HG03159 (cell line): Measurements from ENCODE around the gene SLC16A10.
"Not testable (repeated sequence)": the region's sequence is repeated elsewhere in the genome, so short reads cannot be mapped to it uniquely, and the experiment has no call there.

Experiments
- ATAC-seq: cut with Tn5 transposase; IDR thresholded peaks from one replicate; pipeline ENCODE4 v1.9.1; 2021; ENCODE audit warnings: mild to moderate bottlenecking, moderate library complexity; ENCODE audit not compliant: unreplicated experiment

SLC16A10 gene

DNA sequence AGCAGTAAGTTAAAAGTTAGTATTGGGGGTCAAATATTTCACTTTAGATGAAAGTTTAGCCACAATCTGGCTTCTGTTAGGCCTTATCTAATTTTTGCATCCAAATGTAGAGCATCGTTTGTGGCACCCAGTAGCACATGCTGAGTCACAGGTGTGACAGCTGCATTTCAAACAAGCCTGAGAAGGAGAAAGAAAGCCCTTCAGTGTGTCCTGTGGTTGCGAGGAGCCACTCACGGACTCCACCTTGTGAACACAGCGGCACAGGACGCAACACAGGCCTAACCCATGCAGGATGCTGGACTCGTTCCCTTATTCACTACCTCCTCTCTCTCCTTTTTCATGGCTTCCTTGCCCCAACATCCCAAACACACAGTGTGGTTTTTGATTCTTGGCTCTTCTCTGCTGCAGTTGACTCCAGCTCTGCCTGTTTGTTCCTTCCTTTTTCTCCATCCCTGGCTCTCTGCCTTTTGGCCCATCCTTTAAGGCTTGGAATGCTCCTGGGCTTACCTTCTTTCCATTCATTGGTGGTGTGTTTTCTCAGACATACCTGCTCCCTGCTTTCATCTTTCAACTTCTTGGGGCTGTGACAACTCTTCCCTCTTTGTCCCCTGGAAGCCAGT lies 124.2 kb downstream of the SLC16A10 start:
- no peak for ATAC-seq

DNA sequence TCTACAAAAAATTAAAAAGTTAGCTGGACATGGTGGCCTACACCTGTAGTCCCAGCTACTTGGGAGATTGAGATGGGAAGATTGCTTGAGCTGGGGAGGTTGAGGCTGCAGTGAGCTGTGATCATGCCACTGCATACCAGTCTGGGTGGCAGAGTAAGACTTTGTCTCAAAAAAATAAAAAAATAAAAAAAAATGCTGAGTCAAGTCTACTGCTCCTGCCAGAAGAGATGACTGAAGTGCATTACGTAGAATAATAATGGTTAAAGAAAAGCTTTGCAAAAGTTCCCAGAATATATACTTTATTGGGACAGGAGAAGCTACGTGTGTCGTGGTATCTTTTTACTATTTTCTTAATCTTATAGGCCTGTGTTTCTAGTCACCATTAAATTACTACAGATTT lies 125.3 kb downstream of the SLC16A10 start:
- ATAC-seq, result no peak

DNA sequence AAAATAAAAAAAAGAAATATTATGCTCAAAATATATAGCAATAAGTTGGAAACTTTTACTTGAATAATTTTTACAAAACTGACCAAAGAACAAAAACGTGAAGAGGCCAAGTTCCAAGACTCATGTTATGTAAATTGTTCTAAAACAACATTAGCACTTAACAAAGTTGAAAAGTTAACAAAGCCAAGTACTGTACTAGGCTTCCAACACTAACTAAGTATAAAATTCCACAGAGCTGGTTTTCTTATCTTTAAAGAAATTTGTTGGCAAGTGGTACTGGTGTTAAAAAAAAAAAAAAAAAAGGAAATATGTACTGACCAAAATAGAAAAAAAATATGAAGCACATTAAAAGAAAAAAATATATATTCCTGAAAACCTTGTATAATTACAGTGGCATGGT lies 127.8 kb downstream of the SLC16A10 start:
- ATAC-seq, result no peak

DNA sequence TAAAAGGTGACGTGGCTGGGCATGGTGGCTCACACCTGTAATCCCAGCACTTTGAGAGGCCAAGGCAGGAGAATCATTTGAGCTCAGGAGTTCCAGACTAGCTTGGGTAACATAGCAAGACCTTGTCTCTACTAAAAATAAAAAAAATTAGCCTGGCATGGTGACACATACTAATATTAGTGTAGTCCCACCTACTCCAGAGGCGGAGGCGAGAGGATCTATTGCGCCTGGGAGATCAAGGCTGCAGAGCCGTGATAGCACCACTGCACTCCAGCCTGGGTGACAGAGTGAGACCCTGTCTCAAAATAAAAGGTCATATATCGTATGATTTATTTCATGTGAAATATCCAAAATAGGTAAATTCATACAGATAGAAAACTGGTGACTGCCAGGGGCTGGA lies 132.5 kb downstream of the SLC16A10 start:
- ATAC-seq, result no peak

DNA sequence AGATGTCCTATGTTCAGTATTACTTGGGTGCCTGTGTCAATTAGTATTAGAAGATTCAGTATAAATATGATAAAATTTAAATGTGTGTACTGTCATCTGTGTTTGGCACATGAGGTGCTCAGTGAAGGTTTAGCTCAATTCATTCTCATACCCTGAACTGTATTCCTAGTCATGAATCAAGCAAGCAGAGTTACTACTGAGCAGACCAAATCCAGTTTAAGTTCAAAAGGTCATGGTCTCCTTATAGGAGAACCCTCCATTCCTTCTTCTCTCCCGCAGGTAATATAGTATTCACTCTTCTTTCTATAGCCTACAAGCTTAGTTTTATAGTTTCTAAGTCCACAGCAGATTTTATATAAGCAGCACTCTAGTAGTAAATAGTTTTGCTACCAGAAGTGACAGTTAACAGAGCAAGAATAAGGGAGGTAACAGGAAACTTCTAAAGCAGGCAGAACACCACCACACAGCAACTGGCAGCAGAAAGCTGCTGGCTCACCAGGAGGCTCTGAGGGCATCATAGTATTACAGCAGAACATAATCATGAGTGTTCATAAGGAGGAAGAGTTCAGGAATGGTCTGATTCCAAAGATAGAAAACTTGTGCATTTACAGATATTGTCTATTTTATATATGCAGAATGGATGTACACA lies 133.2 kb downstream of the SLC16A10 start:
- ATAC-seq, result no peak

DNA sequence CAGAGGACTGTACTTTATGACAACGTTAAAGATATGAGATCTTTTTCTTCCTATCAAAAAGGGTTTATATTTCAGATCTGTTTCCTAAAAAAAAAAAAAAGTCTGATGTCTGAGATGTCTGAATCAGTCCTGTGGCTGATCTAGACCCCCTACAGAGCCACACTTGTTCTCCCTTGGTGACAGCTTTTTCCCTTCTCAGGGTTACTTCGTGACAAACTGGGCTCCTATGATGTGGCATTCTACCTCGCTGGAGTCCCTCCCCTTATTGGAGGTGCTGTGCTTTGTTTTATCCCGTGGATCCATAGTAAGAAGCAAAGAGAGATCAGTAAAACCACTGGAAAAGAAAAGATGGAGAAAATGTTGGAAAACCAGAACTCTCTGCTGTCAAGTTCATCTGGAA lies 134.5 kb downstream of the SLC16A10 start:
- no peak for ATAC-seq

DNA sequence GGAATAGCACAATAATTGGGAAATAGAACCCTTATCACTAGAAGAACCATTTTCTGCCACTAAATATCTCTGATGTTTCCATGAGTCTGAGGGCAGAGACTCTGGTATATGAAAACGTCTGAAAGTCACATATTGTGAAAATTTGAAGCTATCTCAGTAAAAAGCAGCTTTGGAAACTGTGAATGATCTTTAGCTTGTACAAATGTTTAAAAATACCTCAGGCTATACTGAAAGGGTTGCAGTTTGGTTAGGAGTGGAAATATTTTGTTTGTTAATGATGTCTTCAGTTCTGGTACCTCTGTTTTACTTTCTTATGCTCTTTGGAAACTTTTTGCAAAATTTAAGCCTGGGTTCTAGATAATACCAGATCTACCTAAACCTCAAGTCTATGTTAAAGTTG lies 135.0 kb downstream of the SLC16A10 start:
- ATAC-seq, result no peak

DNA sequence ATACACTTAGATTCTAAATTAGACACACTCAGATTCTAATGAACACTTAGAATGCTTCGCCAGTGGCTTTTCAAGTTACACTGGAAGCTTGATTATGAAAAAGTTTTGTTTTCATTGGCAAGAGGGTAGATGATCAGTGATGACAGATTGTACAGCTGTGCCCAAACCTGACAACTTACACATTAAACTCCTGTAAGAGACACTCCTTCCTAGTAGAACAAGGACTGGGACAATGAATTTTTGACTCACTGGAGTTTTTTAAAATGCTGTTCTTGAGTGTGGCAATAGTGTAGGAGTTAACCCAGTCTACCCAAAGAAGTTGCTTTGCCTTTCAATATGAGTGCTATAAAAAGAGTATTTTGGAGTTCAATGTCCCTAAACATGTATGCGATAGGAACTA lies 140.8 kb downstream of the SLC16A10 start:
- ATAC-seq, result no peak

DNA sequence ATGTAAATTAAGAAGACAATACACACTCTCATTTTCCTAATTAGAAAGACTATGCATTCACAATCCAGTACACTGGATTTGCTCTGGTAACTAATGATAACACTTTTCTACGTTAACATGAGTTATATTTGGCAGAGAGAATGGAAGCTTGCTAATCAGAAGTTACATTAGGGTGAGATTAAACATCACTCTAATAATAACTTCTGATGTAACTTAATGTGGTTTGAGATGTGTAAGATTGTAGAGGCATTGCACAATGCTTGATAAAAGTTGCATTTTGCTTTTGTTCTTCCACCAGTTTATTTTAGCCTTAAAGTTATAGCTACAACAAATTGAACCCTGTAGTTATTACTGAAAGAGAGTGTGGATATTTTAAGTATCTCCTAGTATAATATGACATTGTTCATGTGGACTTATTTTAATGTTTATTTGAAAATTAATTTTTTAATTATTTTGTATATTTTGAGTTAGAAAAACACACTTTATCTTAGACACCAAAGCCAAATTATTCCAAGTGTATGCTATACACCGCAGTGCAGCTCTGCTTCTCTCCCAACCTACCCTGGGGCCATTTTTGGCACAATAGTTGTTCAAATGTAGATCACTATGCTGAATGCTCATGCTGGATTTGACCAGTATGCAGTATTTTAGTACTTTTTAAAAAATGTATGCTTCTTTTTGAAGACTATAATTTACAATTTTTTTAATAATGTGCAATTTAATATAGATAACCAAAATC lies 143.2 kb downstream of the SLC16A10 start:
- ATAC-seq, result no peak

DNA sequence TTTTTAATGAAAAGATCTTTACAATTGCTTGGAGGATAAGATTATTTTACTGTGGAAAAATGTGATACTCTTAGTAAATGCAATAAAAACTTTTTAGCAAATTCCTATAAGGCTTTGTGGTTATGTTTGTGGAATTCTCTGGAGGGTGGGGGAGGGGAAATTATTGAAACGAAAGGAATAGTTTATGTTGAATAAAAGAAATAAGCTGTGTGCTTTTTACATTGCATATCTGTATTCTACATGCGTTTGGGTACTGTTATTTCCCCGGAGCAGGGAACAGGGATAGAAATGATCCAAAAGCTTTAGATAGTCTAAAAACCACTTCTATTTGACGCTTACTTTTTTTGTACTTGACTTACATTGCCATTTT lies 143.8 kb downstream of the SLC16A10 start:
- ATAC-seq, result no peak

DNA sequence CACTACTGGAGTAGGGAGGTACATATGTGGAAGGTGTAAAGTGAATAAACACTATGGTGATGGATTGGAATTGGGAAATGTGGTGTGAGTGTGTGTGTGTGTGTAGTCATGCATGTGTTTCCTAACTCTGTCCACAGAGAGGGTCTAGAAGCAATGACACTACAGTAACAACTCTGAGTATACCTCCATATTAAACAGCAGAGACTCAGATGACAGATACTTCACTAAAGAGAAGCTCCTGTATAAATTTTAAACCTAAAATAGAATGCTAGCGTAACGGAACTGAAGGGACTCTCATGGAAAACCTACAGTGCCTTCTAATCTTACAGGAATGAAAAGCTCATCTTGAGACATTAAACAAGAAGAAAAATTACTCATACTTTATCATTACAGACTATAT lies 150.5 kb downstream of the SLC16A10 start:
- no peak for ATAC-seq

DNA sequence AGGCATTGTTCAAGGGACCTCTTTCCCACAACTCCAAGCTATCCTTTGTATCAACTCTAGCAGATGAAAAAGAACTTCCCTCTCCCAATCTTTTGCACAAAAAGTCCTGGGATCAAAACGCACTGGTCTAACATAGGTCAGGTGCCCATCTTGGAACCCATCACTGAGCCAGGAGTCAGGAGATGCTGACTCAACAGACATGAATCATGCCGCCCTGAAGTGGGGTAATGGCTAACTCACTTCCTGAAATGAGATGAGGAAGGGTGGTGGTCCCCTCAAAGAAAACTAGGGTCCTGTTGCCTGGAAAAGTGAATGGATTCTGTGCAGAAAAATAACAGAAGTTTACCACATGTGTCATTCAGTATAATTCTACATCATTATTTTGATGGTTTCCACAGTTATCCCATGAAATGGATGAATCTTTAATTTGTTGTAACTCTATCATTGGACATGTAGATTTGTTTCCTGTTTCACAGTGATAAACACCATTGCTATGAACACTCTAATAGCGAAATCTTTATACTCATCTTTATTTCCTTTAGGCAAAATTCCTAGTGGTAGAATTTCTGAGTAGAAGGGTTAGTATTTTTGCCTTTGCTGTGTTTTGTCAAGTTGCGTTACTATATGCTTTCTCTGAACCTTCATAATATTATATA lies 151.3 kb downstream of the SLC16A10 start:
- no peak for ATAC-seq

DNA sequence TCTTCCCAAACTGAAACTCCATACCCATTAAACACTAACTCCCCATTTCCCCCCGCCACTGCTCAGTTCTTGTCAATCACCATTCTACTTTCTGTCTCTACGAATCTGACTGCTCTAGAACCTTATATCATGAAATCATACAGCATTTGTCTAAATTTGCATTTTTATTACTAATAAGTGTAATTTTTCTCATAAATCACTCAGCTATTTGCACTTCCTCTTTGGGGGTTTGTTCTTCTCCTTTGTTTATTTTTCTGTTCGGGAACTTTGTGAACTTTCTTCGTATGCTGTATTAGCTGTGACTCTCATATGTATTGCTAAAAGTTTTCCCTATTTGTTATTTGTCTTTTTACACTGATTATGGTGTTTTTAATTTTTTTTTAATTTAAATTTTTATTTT lies 152.2 kb downstream of the SLC16A10 start:
- no peak for ATAC-seq

DNA sequence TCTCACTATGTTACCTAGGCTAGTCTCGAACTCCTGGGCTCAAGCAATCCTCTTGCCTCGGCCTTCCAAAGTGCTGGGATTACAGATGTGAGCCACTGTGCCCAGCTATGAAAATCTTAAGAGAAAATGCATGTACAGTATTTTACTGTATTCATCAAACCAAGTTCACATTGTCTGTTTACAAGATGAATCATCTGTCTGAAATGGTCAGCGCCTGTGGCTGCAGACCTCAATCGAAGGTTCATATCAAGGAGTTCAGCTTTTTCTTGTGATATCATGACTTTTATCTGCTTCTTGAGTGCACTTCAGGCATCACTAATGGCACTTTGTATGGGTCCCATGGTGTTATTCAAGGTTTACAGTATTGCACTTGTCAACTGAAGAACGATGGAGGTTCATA lies 155.1 kb downstream of the SLC16A10 start:
- no peak for ATAC-seq

DNA sequence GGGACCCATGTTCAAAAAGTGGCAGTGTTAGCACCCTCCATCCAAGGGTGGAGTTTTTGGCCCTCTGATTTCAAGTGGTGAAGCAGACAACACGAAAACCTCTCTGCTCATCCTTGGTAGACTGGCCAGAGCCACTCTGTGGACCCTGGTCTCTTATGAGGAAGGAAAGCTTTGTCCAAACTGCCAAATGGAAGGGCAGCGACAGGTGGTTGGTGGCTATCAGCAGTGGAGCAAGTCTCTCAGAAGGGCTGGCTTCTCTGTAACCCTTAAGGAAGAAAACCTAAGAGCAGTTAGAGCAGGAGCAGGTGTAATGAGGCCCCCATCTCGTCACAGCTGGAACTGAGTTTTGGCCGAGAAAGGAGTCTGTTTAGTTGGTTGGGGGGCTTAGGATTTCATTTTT lies 155.8 kb downstream of the SLC16A10 start:
- ATAC-seq, result no peak

DNA sequence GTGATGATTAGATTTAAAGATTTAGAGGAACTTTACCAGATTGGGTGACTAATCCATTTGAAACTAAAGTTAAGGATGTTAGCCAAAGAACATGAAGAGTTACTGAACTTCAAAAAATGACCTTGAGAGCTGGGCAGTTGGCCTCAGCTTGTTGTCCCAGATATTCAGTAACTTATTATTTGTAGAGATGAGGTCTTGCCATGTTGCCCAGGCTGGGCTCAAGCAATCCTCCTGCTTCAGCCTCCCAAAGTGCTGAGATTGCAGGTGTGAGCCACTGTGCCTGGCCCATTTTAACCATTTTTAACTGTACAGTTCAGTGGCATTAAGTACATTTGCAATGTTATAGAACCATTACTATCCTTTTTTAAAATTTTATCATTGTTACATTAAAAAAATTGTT lies 161.5 kb downstream of the SLC16A10 start:
- no peak for ATAC-seq

DNA sequence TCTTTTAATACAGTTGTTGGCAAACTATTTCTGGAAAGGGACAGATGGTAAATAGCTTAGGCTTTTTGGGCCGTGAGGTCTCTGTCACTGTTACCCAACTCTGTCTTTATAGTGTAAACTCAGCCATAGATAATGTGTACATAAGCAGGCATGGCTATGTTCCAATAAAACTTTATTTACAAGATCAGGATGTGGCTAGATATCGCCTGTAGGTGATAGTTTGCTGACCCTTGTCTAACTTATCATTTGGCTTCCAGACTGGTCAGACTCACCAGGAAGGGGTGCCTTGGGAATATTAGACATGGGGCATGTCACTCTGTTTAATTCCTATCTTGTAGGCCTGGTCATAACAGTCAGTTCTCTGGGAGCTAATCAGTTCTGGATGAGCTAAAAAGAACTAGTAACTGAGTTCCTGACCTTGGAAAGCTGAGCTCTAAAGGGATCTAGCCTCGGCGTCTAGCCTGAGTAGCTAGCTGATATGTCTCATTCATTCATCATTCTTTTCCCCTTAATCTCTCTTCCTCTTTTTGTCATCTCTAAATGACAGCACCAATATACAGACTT lies 163.6 kb downstream of the SLC16A10 start:
- peak; percentile 64 for ATAC-seq

DNA sequence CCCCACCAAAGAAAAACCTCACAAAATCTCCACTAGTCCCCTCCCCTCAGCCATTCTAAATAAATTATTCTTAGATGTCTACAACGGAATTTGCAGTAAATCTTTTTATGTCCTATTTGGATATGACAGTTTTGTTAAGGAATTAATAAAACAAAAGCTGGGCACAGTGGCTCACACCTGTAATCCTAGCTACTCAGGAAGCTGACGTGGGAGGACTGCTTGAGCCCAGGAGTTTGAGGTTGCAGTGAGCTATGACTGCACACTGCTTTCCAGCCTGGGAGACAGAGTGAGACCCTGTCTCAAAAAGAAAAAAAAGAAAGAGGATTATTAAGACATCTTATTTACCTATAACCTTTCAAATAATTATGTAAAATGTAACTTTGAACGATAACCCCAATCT lies 165.4 kb downstream of the SLC16A10 start:
- ATAC-seq, result no peak

DNA sequence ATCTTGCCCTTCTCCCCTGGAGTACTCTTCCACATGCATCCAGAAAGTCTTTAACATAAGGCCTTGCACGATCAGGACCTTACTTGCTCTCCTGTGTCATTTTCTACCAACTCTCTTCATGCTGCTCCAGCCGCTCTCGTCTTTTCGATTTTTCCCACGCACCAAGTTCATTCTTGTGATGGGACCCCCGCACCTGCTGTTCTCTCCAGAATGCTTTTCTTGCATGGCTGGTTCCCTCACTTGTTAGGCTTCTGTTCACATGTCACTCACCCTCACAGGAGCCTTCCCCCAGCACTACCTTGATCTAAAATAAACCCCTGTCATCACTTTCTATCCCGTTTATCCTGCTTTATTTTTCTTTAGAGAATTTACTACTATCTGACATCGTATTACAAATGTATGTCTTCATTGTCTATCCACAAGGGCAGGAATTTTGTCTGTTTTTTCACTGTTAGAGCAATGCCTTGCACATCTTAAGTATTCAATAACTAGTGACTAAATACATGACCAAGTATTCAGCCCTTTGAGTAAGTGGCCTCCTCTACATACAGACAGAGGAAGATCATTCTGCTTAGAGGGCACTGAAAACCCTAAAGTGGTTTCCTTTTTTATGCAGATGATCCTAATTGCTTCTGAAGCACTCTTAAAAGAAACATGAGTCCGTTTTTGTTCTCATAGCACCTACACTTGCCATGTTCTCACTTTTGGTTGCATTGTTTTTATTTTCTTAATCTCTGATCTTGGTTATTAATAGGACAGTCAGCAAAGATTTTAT lies 166.9 kb downstream of the SLC16A10 start:
- no peak for ATAC-seq

DNA sequence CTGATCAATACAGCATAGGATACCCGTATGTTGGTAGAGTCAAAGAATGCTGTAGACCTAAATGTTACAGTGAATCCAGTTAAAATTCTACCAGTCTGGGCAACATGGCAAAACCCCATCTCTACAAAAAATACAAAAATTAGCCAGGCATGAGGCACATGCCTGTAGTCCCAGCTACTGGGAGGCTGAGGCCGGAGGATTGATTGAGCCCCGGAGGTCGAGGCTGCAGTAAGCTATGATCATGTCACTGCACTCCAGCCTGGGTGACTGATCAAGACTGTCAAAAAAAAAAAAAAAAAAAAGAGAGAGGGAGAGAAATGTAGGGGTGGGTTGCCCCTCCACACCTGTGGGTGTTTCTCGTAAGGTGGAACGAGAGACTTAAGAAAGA lies 167.5 kb downstream of the SLC16A10 start:
- ATAC-seq, result no peak

DNA sequence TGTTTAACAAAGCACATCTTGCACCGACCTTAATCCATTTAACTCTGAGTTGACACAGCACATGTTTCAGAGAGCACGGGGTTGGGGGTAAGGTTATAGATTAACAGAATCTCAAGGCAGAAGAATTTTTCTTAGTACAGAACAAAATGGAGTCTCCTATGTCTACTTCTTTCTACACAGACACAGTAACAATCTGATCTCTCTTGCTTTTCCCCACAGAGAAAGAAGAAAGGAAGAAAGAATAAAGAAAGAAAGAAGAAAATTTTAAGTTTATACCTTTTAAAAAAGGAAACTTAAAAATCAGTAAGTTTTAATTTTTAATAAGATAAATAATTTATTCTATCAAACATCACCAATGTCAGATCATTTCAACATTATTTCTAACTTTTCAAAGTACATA lies 168.5 kb downstream of the SLC16A10 start:
- ATAC-seq, result not testable (repeated sequence)
